ENCODE data around the gene UGT1A4. TPM values are rescaled to one million over a fixed set of nuclear protein-coding genes. Genes with fewer than 3 reads are reported as not detected.

Gene UGT1A4
- total RNA-seq, 1 experiment from 2014 or later, result 73.6 TPM

DNA sequence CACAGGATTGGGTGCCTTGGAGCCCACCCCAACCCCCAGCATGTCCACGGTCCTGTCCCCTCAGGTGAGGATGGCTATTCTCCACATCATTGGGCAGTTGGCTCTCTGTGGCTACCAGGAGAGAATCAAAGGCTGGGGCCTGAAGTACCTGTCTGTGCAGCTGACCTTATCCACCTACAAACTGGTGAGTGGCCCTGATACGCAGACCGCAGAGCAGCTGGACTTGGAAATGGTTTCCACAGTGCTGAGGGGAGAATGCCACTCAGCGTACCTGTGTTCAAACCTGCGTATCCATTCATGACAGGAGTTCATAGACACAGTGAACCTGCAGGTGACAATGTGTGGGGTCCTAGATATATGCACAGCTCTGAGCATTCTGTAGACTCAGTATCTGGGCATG, 81.2 kb downstream of the UGT1A4 start:
- no peaks in the 10 kb centered on the region for H3K27me3 ChIP-seq (ENCODE audit: insufficient read depth, low read depth)
- no peak overlapping the region for H3K27ac ChIP-seq
- peaks cover 7% of the 10 kb centered on the region for H3K4me1 ChIP-seq (replicated peaks; ENCODE audit: insufficient read depth)
- POLR2A ChIA-PET (ENCODE audit: unreplicated experiment), result no interaction called here
- no peaks in the 10 kb centered on the region for H4K20me1 ChIP-seq (ENCODE audit: insufficient read depth)
- CTCF ChIA-PET, result no interaction called here
- H3K79me2 ChIP-seq (ENCODE audit: low read depth), result no peaks in the 10 kb centered on the region
- no peaks in the 10 kb centered on the region for H3K36me3 ChIP-seq (ENCODE audit: low read depth)
- H3K9me3 ChIP-seq (ENCODE audit: insufficient read depth, low read depth), result no peaks in the 10 kb centered on the region
- no peak overlapping the region for H3K4me2 ChIP-seq
- H2AFZ ChIP-seq, result no peak overlapping the region
- no peak overlapping the region for H3K4me3 ChIP-seq
- DNase-seq, result no peak
- no peaks in the 10 kb centered on the region for H3F3A ChIP-seq (ENCODE audit: insufficient read depth, low read depth)
- no peaks in the 10 kb centered on the region for H3K9me2 ChIP-seq (ENCODE audit: insufficient read depth)
- TF ChIP-seq, protein P1, sequence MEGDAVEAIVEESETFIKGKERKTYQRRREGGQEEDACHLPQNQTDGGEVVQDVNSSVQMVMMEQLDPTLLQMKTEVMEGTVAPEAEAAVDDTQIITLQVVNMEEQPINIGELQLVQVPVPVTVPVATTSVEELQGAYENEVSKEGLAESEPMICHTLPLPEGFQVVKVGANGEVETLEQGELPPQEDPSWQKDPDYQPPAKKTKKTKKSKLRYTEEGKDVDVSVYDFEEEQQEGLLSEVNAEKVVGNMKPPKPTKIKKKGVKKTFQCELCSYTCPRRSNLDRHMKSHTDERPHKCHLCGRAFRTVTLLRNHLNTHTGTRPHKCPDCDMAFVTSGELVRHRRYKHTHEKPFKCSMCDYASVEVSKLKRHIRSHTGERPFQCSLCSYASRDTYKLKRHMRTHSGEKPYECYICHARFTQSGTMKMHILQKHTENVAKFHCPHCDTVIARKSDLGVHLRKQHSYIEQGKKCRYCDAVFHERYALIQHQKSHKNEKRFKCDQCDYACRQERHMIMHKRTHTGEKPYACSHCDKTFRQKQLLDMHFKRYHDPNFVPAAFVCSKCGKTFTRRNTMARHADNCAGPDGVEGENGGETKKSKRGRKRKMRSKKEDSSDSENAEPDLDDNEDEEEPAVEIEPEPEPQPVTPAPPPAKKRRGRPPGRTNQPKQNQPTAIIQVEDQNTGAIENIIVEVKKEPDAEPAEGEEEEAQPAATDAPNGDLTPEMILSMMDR (conservative IDR thresholded peaks at IDR 0.05), result no peak
- no TSS peak for BruUV-seq (replicated peaks)
- intact Hi-C loops (cut with micrococcal nuclease; ENCODE audit: unreplicated experiment), result no loop called here

DNA sequence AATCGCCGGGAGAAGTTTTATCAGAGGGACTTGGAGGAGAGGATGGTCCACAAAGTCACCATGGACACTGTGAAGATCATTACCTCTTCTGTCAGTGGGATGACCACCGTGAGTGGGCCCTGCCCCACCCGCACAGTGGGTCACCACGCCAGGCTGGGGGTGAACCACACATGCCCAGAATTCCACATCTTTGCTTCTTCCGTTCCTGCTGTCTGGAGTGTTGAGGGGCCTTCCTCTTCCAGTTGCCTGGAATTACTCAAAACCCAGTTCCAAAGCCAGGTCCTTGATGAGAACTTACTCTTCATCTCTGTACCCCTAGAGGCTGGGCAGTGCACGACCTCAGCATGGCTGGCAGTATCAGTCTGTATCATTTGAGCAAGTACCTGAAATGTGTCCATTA, 81.7 kb downstream of the UGT1A4 start:
- Histone ChIP-seq H4K20me1 (ENCODE audit: insufficient read depth) (no peaks in the 10 kb centered on the region), H2AFZ (no peak overlapping the region), H3K36me3 (ENCODE audit: low read depth) (no peaks in the 10 kb centered on the region), H3K79me2 (ENCODE audit: low read depth) (no peaks in the 10 kb centered on the region), H3K27me3 (ENCODE audit: insufficient read depth, low read depth) (no peaks in the 10 kb centered on the region), H3K4me1 (replicated peaks; ENCODE audit: insufficient read depth) (peaks cover 7% of the 10 kb centered on the region), H3F3A (ENCODE audit: insufficient read depth, low read depth) (no peaks in the 10 kb centered on the region), H3K27ac (no peak overlapping the region), H3K4me2 (no peak overlapping the region), H3K9me3 (ENCODE audit: insufficient read depth, low read depth) (no peaks in the 10 kb centered on the region), H3K9me2 (ENCODE audit: insufficient read depth) (no peaks in the 10 kb centered on the region), H3K4me3 (no peak overlapping the region)
- intact Hi-C loops (cut with micrococcal nuclease; ENCODE audit: unreplicated experiment), result no loop called here
- no peak for TF ChIP-seq EZH2 (IDR thresholded peaks at IDR 0.05; ENCODE audit: low read depth)
- TF ChIP-seq, protein P1 (conservative IDR thresholded peaks at IDR 0.05), result no peak
- DNase-seq, result no peak
- BruUV-seq (replicated peaks), result no TSS peak
- ChIA-PET CTCF (no interaction called here), POLR2A (ENCODE audit: unreplicated experiment) (no interaction called here)

DNA sequence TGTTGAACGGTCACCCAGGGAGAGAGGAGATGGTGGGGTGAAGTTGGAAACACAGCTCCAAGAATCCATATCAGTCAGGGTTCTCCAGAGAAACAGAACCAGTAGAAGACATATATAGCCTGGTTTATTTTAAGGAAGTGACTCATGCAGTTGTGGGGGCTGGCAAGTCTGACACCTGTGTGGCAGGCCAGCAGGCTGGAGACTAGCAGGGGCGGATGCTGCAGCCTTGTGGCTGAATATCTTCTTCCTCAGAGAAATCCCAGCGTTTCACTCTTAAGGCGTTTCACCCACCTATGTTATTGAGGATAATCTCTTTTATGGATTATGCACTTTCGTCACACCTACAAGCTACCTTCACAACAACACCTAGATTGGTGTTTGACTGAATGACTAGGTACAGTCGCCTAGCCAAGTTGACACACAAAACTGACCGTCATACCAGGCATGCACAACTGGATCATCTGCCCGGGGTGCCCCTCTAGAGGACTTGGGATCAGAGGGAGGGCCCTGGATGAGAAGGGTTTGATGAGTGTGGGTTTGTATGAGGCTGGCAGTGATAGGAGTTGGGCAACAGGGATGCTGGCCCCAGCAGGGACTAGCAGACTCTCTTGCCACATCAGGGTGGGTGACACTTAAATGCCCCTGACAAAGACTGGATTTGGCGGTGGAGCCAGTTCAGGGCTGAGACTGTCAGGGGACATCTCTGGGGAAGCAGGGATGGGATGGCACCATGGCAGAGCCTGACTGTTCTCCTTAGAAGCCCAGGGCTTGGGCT, 83.0 kb downstream of the UGT1A4 start:
- Histone ChIP-seq H3K27ac (no peak overlapping the region), H3K4me3 (no peak overlapping the region), H2AFZ (no peak overlapping the region), H3F3A (ENCODE audit: insufficient read depth, low read depth) (no peaks in the 10 kb centered on the region), H3K27me3 (ENCODE audit: insufficient read depth, low read depth) (no peaks in the 10 kb centered on the region), H3K9me3 (ENCODE audit: insufficient read depth, low read depth) (no peaks in the 10 kb centered on the region), H3K4me1 (replicated peaks; ENCODE audit: insufficient read depth) (peaks cover 7% of the 10 kb centered on the region), H3K79me2 (ENCODE audit: low read depth) (no peaks in the 10 kb centered on the region), H3K9me2 (ENCODE audit: insufficient read depth) (no peaks in the 10 kb centered on the region), H4K20me1 (ENCODE audit: insufficient read depth) (no peaks in the 10 kb centered on the region), H3K36me3 (ENCODE audit: low read depth) (no peaks in the 10 kb centered on the region), H3K4me2 (no peak overlapping the region)
- CTCF ChIA-PET, result interaction anchor here (0.6 kb wide), 2 partner anchors 27 to 404 kb away, joined by 4 read pairs; no protein-coding TSS in a partner anchor
- peak; percentile 46 to 64 for DNase-seq
- POLR2A ChIA-PET (ENCODE audit: unreplicated experiment), result interaction anchor here (0.6 kb wide), 1 partner anchor 415 kb away, joined by 3 read pairs; no protein-coding TSS in a partner anchor
- TF ChIP-seq, protein P1 (conservative IDR thresholded peaks at IDR 0.05), result no peak
- no peak for TF ChIP-seq EZH2 (IDR thresholded peaks at IDR 0.05; ENCODE audit: low read depth)
- intact Hi-C loops (cut with micrococcal nuclease; ENCODE audit: unreplicated experiment), result loop anchor here (1.0 kb wide), 1 partner anchor 358 kb away; no protein-coding TSS in a partner anchor
- no TSS peak for BruUV-seq (replicated peaks)
